ENCODE results near the gene CARD10. TPM values are rescaled to one million over a fixed set of nuclear protein-coding genes. Genes with fewer than 3 reads are reported as not detected.
A peak's percentile ranks its signal among the peaks of the same experiment; 100 is the strongest.

CARD10 gene
- total and polyA plus RNA-seq, 2 of the 8 experiments (the other 6 are each of a cell fraction or from before 2014, with no cell fraction given), result 13.5 to 14.4 TPM

DNA sequence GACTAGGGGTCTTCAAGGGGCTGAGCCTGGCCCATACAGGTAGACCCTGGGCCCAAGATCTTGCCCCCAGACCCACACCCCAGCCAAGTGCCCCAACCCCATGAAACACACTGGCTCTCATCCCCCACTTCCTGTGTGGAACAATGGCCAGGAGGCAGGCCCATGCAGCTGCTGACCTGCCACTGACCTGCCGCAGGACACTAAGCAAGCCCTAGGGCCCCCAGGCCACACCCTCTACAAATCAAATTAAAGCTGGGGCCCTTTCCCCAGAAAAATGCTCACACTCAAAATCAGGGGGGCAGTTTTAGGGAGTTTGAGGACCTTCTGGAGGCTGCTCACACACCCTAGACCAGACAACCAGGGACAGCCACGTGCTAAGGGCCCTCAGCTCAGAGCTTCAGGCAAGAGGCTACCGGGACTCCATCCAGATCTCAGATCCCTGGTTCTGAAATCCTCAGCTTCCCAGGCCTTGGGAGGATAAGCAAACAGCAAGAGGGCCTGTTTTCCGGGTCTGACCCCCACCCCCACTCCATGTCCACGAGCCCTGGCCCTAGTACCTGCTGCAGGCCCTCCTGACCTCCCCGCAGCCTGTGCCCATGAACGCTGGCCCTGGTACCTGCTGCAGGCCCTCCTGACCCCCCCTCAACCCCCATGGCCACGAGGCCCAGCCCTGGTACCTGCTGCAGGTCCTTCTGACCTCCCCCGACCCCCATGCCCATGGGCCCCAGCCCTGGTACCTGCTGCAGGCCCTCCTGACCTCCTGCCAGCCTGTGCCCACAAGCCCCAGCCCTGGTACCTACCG, 10.0 kb downstream of the CARD10 start:
- Histone ChIP-seq H3K4ac (replicated peaks; ENCODE audit: insufficient read length, low read depth, low read length) (no peak overlapping the region), H2AFZ (ENCODE audit: low read length) (no peak overlapping the region), H2BK20ac (ENCODE audit: low read length) (no peak overlapping the region), H2BK15ac (ENCODE audit: low read length) (no peak overlapping the region), H3K23ac (ENCODE audit: insufficient read length) (no peak overlapping the region), H3K18ac (ENCODE audit: extremely low read depth, low read length) (no peak overlapping the region), H4K8ac (ENCODE audit: extremely low read depth, insufficient read depth, low read length) (0 out of 2 replicates have a peak overlapping the region, but pooled peaks have one; percentile 2), H3K9me3 (ENCODE audit: insufficient read depth in 2 of 2, low read depth in 1 of 2, low read length in 1 of 2) (no peaks in the 10 kb centered on the region), H2BK5ac (ENCODE audit: low read depth, low read length) (no peak overlapping the region), H4K20me1 (replicated peaks in 1 of 2; ENCODE audit: control insufficient read depth in 1 of 2, insufficient read depth in 2 of 2, low read length in 2 of 2) (no peaks in the 10 kb centered on the region), H3K4me1 (replicated peaks in 1 of 4; ENCODE audit: control insufficient read depth in 3 of 4, insufficient read depth in 4 of 4, low read length in 3 of 4) (peaks cover 0 to 2% (median 1%) of the 10 kb centered on the region in 4 experiments; a peak in 3 of 7 replicates), H2BK120ac (replicated peaks; ENCODE audit: low read depth, low read length) (no peak overlapping the region), H4K5ac (ENCODE audit: insufficient read length, low read depth, low read length) (no peak overlapping the region), H3K79me1 (ENCODE audit: low read depth, low read length) (no peaks in the 10 kb centered on the region), H3K27ac (ENCODE audit: low read depth, low read length) (no peak overlapping the region), H3K23me2 (ENCODE audit: low read depth, low read length) (no peaks in the 10 kb centered on the region; the same call in 1 of the 2 replicates), H3K14ac (ENCODE audit: insufficient read length) (no peak overlapping the region), H3K27me3 (replicated peaks in 1 of 4; ENCODE audit: control insufficient read depth in 3 of 4, extremely low read depth in 1 of 4, insufficient read depth in 3 of 4, low read length in 3 of 4) (no peaks in the 10 kb centered on the region; a peak in 1 of 7 replicates), H3K9ac (replicated peaks in 1 of 4; ENCODE audit: extremely low read depth in 1 of 4, low read depth in 3 of 4, low read length in 3 of 4) (no peak overlapping the region), H3K56ac (replicated peaks; ENCODE audit: insufficient read length, low read depth, low read length) (no peak overlapping the region), H2BK12ac (ENCODE audit: low read depth, low read length) (0 out of 2 replicates have a peak overlapping the region, but pooled peaks have one; percentile 50), H4K91ac (replicated peaks; ENCODE audit: insufficient read length, low read length) (peak overlapping the region; percentile 40), H3K36me3 (ENCODE audit: control insufficient read depth in 2 of 4, insufficient read depth in 4 of 4, low read length in 3 of 4) (no peaks in the 10 kb centered on the region; a peak in 1 of 8 replicates), H3K79me2 (ENCODE audit: control insufficient read depth in 1 of 2, insufficient read depth in 2 of 2, low read length in 2 of 2) (no peaks in the 10 kb centered on the region), H3K4me3 (ENCODE audit: extremely low read depth in 1 of 4, insufficient read depth in 2 of 4, low read depth in 3 of 4, low read length in 4 of 4) (no peak overlapping the region), H2AK5ac (ENCODE audit: low read depth, low read length) (no peak overlapping the region), H3K4me2 (ENCODE audit: insufficient read depth in 1 of 2, low read depth in 2 of 2, low read length in 2 of 2) (no peak overlapping the region)
- no peak for FAIRE-seq
- DNase-seq (ENCODE audit: low read depth in 1 of 2, low spot score in 2 of 2), result no peak
- ChIA-PET CTCF (ENCODE audit: partially characterized antibody) (interaction anchor here (0.6 to 7.3 kb wide), 7 partner anchors 10 to 90 kb away, joined by 4 to 45 read pairs (median 6); partner anchors contain the start of gene CARD10), POLR2A (ENCODE audit: partially characterized antibody) (no interaction called here)
- 91% methylated on average over 5 of the region's 10 CpGs; no CpG with 5 or more reads in 1 of the 2 experiments for WGBS, 2 experiments (ENCODE audit: extremely low coverage in 1 of 2, insufficient coverage in 1 of 2, insufficient read length in 1 of 2, insufficient replicate concordance in 2 of 2, low coverage in 1 of 2, low lambda C conversion rate in 2 of 2, missing lambda C conversion rate in 1 of 2)
- TF ChIP-seq SIRT6 (IDR thresholded peaks at IDR 0.05; ENCODE audit: low read length) (no peak), YY1 (IDR thresholded peaks at IDR 0.05; ENCODE audit: low read depth, low read length) (no peak), JUND (IDR thresholded peaks at IDR 0.05; ENCODE audit: low read length) (no peak), SAP30 (IDR thresholded peaks at IDR 0.05; ENCODE audit: insufficient read depth, insufficient replicate concordance, low read length) (no peak), SP4 (IDR thresholded peaks at IDR 0.05; ENCODE audit: low read length) (no peak)
